ENCODE results near the gene NOP56.
"Not testable (repeated sequence)": the region's sequence is repeated elsewhere in the genome, so short reads cannot be mapped to it uniquely, and the experiment has no call there.

NOP56 gene

DNA sequence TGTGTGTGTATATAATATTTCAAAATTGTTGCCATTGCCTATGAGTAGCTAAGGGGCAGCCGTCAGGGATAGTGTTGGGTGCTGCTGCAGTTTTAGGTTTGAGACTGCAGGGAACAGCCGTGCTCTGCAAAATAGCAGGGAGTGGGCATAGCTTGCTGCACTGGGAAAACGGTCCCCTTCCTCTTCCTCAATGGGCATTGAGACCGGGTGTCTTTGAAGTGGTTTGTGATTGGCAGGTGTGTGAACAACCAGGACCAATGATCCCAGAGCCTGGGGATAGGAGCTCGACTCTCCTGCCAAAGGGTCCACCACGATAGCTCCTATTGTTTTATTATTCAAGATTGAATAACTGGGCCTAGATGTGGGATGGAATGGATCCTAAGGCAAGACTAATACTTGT is 35.1 kb downstream of the NOP56 start:
- no peak for TF ChIP-seq ZNF274 (IDR thresholded peaks at IDR 0.05; ENCODE audit: low read depth, low read length)
- no peak overlapping the region for H3K4me3 ChIP-seq (ENCODE audit: low read length)

DNA sequence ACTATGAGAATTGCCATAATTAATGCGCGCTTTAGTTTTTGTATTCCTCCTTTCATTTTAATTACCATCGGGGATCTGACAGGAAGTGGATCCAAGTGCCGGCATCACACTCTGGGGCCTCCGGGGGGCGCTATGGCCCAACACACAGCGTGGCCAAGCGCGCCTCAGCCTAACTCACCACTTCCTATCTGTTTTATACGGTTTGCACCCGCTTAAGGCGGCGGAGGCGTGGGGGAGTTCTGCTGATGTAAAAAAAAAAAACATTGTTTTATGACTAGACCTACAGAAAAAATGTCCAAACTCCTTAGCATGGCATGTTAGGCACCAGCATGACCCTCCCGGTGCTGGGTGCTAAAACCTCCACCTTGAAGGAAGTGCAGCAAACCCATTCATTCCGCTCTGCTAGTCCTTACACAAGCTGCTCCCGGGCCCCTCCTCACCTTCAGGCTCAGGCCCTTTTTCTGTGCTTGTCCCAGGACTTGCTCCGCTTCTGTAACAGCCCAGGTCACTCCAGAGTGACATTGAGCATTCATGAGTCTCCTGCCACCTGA is 35.7 kb downstream of the NOP56 start:
- TF ChIP-seq ZNF274 (IDR thresholded peaks at IDR 0.05; ENCODE audit: low read depth, low read length): no peak
- H3K4me3 ChIP-seq (ENCODE audit: low read length): no peak overlapping the region

DNA sequence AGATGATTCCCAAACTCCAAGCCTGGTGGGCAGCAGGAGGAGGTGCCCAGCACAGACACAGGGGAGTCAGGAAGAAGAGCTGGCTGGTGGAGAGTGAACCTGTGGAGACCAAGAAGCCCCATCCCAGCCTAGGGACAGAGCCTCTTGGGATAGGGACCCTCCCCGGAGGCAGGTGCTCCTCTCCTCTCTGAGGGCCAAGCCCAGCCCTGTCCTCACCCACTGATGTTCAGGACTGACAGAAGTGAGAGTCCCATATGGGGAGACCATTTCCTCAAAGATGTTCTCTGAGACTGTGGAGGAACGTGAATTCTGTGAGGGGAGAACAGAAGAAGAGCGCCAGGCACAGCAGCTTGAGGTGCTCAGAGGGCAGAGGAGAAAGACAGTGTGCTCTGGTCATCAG is 37.8 kb downstream of the NOP56 start:
- H3K4me3 ChIP-seq (ENCODE audit: low read length): no peak overlapping the region
- TF ChIP-seq ZNF274 (IDR thresholded peaks at IDR 0.05; ENCODE audit: low read depth, low read length): no peak

DNA sequence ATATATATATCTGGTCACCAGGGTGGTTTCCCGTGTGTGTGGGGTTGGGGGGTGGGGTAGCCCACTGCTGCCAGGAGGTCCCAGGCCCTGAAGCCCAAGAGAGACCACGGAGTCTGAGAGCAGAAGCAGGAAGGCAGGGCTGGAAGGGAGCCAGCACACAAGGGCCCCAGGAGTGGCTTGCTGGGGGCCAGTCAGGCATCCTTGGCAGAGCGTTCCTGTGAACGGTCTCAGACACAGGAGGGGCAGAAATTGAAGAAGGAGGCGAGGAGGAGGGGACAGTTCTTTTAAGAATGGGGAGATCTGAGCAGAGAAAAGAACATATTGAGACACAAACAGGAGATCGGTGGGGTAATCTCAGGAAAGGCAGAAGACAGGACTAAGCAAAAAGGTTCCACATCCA is 38.3 kb downstream of the NOP56 start:
- TF ChIP-seq ZNF274 (IDR thresholded peaks at IDR 0.05; ENCODE audit: low read depth, low read length): no peak
- H3K4me3 ChIP-seq (ENCODE audit: low read length): no peak overlapping the region

DNA sequence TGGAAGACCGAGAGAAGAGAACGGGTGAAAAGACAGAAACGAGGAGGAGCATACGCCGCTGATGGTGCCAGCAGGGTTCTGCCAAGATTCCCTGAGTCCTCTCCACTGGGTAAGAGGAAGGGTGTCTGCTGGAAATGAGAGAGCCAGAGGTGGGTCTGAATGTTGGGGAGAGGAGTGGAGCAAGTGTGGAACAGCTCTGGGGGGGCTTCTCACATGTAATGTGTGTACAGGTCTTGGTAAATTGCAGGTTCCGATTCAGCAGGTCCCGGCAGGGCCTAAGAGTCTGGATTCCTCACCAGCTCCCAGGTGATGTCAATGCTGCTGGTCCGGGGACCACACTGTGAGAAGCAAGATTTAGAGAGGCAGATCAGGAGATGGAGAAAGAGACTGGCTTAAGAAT is 38.7 kb downstream of the NOP56 start:
- no peak overlapping the region for H3K4me3 ChIP-seq (ENCODE audit: low read length)
- no peak for TF ChIP-seq ZNF274 (IDR thresholded peaks at IDR 0.05; ENCODE audit: low read depth, low read length)

DNA sequence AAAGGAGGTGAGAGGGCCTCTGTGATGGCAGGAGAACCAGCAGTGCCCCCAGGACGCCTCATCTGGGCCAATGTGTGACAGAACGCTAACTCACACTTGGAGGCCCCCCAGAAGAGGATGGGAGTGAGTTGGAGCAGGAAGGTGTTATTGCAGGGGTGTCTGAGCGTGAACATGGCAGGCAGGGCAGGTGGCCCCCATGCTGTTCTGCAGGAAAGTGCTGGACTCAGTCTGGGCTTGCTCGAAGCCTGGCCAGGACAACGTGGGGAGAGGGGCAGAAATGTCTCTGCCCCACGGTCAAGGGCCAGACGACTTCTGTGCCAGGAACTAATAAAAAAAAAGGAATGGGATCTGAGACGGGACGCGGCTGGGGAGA is 39.2 kb downstream of the NOP56 start:
- no peak overlapping the region for H3K4me3 ChIP-seq (ENCODE audit: low read length)
- no peak for TF ChIP-seq ZNF274 (IDR thresholded peaks at IDR 0.05; ENCODE audit: low read depth, low read length)

DNA sequence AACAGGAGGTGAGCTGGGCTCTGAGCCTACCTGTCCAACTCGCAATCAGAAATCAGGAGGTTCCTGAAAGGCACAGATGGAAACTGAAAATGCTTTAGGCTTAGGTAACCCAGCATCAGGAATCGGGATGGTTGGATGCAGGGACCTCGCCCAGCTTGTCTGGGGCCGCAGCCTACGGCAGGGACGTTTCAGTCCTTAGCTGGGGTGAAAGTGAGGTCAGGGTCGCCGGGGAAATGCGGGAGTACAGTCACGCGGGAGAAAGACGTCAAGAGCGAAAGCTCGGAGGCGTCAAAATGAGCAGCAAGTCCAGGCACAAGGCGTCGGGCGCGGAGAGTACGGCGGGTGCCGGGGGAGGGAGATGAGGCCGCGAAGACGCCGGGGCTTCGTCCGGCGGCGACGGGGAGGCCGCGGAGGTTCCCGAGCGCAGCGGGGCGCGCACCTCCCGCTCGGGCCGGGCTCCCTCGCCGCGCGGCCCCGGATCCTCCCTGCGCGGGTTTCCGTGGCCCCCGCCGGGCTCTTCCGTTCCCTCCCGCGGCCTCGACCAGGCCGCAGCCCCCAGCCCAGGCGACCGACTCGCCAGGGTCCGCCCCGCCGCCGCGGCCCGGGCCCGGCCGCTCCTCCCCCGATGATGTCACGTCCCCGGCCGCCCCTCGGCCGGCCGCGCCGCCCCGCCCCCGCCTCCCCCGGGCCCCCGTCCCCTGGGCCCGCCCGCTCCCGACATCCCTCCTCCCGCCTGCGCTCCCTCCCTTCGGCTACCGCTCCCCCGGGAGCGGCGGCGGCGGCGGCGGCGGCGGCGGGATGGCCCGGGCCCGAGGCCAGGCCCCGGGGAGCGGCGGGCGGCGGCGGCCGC is 39.8 kb downstream of the NOP56 start, which contains the start of gene EBF4:
Gene EBF4 (plus strand): TSS at position 745 of the 850 bp plus-strand sequence. CDS start 866 bp downstream, outside the sequence.
- TF ChIP-seq ZNF274 (IDR thresholded peaks at IDR 0.05; ENCODE audit: low read depth, low read length): no peak
- H3K4me3 ChIP-seq (ENCODE audit: low read length): peak within 1 kb of the TSS; percentile 11; the same call in 1 of the 2 replicates

DNA sequence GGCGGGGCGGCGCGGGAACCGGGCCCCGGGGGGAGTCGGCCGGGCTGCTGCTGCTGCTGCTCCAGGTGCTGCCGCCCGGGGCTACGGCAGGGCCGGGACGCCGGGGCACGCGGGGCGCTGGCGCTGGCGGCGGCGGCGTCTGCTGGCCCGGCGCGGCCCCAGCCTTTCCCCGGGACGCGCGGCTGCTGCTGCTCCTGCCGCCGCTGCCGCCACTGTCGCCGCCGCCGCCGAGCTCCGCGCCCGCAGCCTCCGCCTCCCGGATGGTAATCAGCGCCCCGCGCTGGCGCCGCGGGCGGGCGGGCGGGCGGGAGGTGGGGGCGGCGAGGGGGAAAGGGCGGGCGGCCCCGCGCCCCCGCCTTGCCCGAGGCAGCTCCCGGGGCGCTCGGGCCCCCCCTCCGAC is 40.5 kb downstream of the NOP56 start:
- H3K4me3 ChIP-seq (ENCODE audit: low read length): no peak overlapping the region
- TF ChIP-seq ZNF274 (IDR thresholded peaks at IDR 0.05; ENCODE audit: low read depth, low read length): no peak

DNA sequence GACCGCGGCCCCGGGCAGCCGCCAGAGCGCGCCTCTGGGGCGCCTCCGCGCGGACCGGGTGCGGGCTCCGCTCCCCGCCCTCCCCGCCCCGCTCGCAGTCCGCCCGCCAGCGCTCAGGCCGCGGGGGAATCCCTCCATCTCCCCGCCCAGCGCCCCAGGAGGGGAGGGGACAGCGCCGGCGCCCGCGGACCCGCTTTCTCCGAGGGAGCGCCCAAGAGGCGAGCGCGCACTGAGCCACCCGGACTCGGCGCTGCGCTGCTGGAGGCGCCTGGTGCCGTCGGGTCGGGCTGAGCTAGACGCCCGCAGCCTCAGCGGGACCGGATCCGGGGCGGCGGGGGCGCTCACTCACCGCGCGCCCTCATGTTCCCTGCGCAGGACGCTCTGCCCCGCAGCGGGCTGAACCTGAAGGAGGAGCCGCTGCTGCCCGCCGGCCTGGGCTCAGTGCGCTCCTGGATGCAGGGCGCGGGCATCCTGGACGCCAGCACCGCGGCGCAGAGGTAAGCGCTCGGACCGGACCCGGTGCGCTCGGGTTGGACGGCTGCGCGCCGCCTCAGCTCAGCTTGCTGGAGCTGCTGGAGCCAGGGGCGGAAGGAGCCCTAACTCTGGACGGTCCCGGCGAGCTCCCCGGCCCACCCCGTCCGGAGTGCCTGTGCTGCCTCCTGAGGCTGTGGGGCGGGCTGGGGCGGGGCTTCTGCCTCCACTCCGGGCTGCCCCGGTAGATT is 41.0 kb downstream of the NOP56 start:
- no peak for TF ChIP-seq ZNF274 (IDR thresholded peaks at IDR 0.05; ENCODE audit: low read depth, low read length)
- H3K4me3 ChIP-seq (ENCODE audit: low read length): peak overlapping the region; percentile 11; the same call in 1 of the 2 replicates

DNA sequence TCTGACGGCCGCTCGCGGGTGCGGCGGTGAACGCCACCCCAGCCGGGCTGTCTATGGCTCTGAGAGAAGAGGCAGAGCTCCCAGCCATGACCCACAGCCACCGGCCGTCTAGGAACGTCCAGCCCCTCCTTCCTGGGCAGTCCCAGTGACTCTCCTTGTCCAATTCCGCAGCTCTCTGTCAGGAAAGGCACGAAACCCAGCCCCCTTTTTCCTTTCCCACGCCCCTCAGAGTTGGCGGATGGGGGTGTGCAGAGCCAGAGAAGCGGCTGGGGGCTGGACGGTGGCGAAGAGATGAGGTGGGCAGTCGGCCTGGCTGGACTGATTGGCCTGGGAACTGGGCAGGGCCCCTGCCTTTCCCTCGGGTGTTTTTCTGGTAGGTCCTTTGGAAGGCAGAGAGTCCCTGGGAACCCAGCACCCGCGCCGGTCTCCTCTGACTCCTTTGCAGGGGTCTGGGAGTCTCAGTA is 41.6 kb downstream of the NOP56 start:
- TF ChIP-seq ZNF274 (IDR thresholded peaks at IDR 0.05; ENCODE audit: low read depth, low read length): no peak
- H3K4me3 ChIP-seq (ENCODE audit: low read length): no peak overlapping the region

DNA sequence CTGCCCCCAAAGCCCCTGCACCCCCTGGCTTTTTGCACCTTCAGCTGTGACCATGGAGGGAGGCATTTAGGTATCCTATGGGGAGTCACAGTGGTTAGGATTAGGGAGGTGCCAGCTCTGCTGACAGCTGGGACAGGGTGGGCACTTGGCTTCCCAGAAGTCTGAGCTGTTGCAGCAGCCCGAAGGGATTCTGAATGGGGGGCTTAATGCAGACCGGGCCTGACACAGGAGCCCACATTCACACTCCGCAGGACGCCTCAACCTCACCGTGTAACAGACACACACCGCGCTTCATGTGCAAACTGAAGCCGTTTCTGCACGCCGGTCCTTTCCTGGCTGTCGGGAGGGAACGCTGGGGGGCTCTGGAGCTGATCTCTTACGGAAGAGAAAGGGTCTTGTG is 42.1 kb downstream of the NOP56 start:
- H3K4me3 ChIP-seq (ENCODE audit: low read length): no peak overlapping the region
- TF ChIP-seq ZNF274 (IDR thresholded peaks at IDR 0.05; ENCODE audit: low read depth, low read length): no peak

DNA sequence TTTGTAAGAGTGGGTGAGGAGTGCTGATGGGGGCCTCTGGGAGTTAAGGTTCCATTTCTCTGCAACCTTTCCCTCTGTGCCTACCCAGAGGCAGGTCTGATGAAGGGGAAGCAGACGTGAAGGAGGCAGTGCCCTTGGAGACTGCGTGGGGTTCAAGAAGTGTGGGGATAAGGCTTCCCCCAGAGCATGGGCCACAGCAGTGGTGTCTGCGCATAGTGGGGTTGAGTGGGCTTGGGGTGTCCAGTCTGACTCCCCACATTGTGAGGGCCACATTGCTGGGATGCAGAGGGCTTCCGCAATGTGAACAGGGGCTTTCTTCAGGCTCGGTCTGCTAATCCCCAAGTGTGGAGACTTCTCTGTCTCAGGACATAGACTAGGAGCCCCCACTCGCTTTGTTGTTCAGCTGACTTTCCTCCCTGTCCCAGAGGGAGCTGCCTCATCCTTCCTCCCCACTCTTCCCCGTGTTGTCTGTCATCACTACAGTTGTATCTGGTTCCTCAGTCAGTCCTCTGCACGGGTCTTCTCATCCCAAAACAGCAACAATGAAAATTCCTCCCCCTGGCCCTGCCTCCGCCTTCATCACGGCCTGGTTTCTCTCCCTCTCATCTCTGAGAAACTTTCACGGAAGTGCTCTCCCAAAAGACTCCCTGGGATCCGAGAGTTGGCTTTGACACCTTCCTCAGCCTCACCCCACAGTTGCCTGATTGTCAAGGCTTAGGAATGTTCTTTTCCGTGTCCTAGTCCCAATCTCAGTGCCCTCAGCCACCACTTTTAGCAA is 43.0 kb downstream of the NOP56 start:
- H3K4me3 ChIP-seq (ENCODE audit: low read length): no peak overlapping the region
- TF ChIP-seq ZNF274 (IDR thresholded peaks at IDR 0.05; ENCODE audit: low read depth, low read length): no peak

DNA sequence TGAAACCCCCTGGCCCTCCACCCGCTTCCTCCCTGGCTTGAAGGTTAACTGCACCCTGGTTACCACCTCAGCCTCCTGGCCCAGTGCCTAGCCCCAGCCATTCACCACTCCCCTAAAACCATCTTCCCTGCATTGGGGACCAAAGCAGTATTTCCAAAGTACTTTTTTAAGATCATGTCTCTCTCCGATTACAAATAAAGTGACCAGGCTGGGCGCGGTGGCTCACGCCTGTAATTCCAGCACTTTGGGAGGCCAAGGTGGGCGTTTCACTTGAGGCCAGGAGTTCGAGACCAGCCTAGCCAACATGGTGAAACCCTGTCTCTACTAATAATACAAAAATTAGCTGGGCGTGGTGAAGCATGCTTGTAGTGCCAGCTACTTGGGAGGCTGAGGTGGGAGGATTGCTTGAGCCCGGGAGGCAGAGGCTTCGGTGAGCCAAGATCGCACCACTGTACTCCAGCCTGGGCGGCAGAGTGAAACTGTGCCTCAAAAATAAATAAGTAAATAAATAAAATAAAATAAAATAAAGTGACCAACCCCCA is 43.6 kb downstream of the NOP56 start:
- not testable (repeated sequence) for H3K4me3 ChIP-seq (ENCODE audit: low read length)

DNA sequence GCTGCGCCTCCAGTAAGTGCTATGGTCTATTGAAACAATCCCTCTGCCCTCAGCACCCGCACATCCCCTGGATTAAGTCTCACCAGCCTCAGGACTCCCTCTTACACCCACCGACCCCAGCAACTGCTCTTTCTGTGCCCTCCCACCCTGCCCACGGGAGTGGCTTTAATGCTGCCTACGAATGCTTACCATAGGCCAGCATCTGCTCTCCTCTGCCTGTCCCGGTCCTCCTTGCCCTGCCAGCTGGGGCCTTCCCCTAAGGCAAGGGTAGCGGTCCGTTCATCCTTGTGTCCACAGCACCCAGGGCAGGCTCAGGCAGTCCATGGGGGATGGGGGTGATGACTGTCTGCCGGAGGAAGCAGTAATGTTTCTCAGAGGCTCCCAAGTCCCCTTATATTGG is 44.2 kb downstream of the NOP56 start:
- no peak overlapping the region for H3K4me3 ChIP-seq (ENCODE audit: low read length)
- TF ChIP-seq ZNF274 (IDR thresholded peaks at IDR 0.05; ENCODE audit: low read depth, low read length): no peak

Data from GM08714 (cell line).